Measurements from ENCODE around the gene PFN3.
"Not testable (repeated sequence)": the region's sequence is repeated elsewhere in the genome, so short reads cannot be mapped to it uniquely, and the experiment has no call there.

Gene PFN3

DNA sequence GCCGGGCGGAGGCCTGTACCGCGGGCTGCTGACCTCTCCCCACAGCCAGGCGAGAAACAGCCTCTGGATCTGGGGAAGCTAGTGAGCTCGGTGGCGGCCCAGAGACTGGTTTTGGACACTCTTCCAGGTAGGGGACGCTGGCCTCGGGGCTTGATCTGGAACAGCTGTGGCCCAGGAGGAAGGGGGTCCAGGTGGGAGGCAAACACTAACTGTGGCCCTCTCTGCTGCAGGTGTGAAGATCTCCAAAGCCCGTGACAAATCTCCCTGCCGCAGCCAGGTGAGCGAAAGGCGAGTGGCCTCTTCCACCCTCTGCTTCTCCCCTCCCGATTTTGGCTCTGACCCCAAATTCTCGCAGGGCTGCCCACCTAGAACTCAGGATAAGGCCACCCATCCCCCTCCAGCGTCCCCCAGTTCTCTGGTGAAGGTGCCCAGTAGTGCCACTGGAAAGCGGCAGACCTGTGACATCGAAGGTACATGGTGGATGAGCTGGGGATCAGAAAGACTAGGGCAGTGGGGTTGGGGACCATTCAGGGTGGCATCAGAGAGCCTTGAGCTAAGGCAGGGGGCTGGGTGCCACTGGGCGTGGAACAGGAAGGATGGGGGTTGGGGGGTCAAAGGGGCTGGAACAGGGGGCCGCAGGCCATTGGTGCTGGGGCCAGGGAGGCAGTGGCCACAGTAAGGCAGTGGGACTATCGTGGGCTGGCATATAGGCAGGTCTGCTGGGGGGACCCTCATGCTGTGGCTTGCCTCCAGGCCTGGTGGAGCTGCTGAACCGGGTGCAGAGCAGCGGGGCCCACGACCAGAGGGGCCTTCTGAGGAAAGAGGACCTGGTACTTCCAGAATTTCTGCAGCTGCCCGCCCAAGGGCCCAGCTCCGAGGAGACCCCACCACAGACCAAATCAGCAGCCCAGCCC lies 29.1 kb downstream of the PFN3 start:
- no peak for DNase-seq

DNA sequence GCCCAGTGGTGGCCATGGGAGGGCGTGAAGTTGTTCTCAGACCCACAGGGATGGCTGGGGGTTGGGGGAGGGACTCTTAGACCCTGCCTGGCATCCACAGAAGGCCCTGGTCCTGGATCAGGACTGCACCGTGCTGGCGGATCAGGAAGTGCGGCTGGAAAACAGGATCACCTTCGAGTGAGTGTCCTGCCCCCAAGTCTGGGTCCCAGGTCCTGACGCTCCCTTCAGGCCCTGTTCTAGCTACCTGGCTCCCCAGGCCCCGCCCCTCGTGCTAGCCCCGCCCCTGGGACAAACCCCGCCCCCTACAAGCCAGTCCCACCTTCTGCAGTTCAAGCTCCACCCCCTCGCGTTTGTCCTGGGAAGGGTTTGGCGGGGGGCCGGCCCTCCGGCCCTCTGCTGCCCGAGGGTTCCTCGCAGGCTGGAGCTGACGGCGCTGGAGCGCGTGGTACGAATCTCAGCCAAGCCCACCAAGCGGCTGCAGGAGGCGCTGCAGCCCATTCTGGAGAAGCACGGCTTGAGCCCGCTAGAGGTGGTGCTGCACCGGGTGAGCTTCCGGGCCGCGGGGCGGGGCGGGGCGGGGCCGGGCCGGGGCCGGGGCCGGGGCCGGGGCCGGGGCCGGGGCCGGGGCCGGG lies 29.9 kb downstream of the PFN3 start:
- DNase-seq, result peak; percentile 86

DNA sequence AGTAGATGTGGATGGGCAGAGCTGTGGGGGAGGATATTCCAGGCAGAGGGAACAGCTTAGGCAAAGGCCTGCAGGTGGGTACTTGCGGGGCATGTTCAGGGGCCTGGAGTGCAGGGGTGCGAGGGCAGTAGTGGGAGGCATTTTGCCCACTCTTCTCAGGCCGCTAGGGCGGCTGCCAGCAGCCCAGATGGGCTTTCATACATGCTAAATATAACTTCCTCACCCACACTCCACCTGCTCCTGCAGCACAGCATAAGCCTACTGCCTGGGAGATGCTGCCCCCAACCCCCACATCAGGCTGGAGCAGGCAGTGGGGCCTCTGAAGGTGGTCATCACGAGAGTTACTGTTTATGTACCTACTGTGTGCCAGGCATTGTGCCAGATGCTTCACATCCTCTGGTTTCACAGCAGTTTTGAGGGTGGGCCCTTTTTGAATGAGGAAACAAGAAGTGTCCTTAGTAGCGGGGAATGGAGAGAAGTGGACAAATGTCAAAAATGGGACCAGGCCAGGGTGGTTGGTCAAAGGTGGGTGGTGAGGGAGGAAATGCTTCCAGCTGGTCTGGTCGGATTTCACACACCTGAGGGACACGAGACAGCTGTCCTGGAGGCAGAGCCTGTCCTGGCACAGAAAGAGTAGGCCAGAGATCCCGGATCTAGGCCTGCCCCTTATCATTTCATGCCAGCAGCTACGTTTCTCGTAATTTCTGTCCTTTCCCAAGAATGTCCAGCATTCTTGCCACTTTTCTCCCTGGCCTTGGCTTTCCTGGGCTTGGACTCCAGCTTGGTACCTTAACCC lies 30.6 kb downstream of the PFN3 start:
- no peak for DNase-seq

DNA sequence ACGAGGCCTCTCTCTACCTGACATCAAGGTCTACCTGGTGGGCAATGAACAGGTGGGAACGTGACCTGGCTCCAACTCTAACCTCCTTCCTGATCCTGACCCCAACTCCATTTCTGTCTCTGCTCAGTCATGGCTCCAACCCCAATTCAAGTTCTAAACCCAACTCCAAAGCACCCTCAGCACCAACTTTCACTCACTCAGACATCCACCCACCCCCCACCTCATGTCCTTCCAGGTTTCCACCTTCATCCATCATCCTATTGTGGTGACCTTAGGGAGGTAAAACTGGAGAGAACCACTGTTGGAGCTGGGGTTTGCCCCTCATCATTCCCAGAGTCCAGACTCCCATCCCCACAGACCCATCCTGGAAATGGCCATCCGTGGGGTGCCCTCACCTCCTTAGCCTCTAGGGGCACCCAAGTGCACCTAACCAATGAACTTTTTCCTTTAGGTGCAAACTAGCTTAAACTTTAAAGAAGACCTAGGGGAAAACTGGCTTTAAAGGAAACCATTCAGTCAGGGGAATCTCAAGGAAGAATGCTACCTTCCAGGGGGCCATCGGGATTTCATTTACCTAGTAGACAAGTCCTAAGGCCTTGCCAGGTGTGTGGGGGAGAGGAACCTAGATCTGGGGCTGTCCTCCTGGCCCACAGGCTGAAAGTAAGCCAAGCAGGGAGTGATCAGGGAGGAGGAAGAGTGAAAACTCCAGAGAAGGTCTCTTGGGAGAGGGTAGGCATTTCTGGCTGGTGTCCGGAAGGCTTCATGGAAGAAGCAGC lies 31.4 kb downstream of the PFN3 start:
- DNase-seq, result peak; percentile 19

DNA sequence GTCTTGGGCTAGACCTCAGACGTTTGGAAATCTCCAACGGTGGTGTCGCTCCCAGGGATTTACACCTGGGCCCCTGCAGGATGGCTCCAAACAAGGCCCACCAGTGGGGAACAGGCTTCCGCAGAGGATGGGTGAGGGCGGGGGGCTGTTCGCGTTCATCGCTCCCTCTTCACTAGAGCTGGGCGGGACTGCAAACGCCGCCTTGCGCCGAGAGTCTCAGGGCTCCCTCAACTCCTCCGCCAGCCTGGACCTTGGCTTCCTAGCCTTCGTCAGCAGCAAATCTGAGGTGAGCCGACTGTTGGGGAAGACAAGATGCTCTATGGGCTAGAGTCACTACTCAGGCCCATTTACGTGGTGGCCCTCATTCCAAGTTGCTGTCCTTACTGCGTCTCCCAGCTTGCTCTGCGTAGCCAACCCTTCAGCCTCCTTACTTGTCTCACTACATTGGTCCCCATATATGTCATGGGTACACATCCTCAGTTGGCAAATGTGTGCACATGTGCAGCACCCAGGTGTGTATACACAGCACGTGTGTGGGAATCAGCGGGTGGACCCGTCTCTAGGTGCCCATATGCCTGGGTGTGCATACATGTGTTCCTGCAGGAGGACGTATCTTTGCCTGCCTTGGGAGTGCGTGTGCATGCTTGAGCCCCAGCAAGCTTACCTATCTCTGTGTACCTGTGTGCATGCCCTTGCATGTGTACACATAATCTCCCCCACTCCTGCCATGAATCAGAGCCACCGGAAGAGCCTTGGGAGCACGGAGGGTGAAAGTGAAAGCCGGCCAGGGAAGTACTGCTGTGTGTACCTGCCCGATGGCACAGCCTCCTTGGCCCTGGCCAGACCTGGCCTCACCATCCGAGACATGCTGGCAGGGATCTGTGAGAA lies 32.2 kb downstream of the PFN3 start:
- no peak for DNase-seq

DNA sequence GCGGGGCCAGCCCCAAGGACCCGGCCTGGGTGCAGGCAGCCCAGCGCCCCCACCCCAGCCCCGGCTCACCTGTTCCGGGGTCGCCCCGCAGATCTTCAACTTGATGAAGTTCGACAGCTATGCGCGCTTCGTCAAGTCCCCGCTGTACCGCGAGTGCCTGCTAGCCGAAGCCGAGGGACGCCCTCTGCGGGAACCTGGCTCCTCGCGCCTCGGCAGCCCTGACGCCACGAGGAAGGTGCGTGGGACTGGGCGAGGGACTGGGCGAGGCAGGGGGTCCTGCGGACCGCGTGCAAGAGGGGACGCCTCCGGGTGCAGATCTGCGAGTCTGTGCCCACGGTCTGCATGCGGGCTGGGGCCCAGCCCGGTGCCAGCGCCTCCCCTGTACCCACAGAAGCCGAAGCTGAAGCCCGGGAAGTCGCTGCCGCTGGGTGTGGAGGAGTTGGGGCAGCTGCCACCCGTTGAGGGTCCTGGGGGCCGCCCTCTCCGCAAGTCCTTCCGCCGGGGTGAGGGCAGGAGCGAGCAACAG lies 33.1 kb downstream of the PFN3 start:
- no peak for DNase-seq

DNA sequence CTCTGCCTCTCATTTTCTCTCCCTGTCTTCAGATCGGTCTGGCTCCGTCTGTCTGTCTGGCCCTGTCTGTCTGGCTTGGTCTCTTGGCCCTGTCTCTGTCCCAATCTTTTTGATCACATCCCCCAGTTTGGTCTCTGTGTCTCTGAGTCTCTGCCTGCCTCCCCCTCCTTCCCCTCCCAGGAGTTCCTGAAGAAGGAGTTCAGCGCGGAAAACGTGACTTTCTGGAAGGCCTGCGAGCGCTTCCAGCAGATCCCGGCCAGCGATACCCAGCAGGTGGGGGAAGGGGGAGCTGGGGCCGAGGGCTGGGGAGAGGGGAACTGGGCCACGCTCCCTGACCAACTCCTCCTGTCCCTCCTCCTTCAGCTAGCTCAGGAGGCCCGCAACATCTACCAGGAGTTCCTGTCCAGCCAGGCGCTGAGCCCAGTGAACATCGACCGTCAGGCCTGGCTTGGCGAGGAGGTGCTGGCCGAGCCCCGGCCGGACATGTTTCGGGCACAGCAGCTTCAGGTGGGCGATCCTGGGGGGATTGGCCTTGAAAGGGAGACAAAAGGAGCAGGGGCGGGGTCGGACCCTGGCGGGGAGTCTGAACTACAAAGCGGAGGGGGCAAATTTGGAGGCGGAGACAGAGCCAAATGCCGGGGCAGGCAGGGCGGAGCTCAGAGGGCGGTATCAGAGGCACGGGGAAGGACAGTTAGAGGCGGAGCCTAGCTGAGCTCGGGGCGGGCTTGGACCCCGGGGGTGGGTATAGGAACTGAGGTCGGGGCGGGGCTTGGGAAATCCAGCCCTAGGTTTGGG lies 33.7 kb downstream of the PFN3 start:
- peak; percentile 87 for DNase-seq

DNA sequence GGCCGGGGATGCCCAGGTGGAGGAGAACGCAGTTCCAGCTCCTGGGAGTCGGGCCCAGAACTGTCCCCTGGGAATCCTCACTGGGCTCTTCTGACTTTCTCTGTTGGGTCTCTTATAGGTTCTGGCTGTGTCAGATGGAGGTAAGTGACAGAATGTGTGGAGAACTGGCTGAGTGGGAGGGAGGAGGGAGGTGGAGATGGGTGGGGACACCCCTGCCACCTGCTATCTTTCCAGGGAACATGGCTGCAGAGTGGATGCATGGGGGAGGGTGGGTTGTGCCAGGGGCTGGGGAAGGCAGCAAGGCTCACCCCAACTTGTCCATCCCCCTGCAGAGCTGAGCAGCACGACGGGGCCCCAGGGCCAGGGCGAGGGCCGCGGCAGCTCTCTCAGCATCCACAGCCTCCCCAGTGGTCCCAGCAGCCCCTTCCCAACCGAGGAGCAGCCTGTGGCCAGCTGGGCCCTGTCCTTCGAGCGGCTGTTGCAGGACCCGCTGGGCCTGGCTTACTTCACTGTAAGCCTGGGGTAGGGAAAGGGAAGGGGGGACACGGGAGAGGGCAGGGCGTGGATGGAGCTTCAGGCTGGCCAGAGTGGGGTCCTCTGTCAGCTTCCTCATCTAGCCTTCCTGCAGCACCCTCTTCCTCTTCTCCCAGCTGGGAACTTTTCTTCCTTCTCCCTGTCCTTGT lies 34.5 kb downstream of the PFN3 start:
- no peak for DNase-seq

DNA sequence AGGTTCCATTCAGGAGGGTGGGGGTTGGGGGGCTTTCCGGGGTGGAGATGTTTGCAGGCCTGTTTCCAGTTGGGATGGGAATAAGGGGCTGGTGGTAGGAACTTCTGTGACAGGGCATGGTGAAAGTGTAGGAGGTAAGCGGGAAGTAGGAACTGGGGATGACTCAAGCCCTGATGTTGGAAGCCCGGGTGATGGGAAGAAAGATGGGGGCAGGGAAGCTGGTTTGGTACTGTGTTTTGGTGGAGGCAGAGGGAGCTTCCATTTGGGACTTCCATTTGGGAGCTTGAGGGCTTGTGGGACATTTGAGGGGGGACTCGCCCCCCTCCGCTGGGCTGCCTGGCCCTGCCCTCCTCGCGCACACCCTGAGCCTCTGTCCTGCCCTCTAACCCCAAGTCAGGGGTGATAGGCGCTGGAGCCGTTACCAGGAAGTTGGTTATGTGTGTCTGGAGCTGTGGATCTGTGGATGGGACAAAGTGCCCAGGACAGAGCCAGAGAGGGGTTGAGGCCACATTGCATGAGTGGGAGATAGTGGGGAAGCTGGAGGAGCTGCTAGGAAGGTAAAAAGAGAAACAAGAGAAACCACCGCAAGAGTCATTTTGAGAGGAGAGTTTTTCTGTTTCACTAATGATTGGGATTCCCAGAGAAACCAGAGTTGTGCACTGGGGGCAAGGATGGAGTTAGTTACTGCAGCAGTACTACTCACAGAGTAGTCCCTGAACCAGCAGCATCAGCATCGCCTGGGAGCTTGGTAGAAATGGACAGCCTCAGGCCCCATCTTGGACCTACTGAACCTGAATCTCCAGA lies 36.1 kb downstream of the PFN3 start:
- peak; percentile 29 for DNase-seq

DNA sequence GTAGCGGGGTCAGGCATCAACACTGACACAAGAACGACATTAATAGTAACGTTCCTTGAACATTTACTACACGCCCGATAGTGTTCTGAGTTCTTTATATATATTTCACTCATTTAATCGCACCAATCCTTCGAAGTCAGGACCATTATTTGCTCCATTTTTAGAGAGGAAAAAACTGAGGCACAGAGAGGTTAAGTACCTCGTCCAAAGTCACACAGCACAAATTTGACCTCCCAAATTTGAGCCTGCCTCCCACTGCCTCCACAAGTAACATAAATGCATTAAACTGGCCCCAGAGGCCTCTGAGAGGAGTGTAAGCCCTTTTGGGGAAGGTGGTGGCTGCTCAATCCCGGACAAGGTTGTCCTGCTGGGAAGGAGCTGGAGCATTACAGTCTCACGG lies 36.9 kb downstream of the PFN3 start:
- no peak for DNase-seq

DNA sequence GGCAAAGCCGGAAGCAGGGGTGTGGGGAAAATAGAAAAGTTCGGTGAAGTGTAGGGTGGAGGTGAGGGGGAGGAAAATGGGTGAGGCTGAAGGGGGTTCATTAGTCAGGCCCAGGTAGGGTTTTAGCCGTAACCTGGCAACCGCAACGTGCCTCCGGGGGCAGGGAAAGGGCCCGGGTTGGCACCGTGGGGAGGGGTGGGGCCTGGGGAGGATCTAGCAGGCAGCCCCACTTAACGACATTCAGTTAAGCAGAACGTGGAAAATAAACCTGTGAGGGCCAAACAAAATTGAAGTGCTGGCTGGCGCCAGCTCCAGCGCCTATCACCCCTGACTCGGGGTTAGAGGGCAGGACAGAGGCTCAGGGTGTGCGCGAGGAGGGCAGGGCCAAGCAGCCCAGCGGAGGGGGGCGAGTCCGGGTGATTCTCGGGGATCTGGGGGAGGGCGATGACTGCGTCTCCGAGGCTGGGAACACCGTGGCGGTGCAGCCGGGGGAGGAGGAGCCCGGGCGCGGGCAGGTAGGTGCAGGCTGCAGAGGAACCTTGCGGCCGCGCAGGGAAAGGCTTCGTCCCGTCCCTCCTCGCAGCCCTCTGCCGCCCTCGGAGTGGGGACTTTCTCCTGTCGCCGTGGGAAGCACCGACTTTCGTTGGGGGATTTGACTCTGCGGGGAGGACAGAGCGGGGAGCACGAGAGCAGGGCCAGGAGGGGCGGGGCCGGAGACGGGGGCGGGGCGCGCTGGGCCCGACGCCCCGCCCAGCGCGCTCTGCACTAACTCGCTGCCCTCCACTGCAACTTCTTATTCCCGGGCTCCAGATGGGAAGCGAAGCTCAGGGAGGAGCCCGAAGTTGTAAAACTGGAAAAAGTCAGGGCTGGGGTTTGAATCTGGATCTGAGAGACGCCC lies 37.6 kb downstream of the PFN3 start:
- DNase-seq, result peak; percentile 45

DNA sequence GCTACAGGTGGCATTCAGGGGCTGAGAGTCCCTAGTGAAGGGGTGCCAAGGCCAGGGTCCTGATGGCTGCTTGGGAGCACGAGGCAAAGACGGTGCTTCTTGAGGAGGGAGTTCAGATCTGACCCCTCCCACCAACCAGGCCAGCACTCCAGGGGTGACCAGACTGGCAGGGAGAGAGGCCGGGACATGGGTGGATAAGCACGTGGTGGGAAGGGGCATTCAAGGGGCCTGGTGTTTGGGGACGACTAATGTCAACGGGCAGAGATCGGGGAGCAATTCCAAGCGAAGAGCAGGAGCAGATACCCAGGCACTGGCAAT lies 38.2 kb downstream of the PFN3 start:
- DNase-seq, result no peak

DNA sequence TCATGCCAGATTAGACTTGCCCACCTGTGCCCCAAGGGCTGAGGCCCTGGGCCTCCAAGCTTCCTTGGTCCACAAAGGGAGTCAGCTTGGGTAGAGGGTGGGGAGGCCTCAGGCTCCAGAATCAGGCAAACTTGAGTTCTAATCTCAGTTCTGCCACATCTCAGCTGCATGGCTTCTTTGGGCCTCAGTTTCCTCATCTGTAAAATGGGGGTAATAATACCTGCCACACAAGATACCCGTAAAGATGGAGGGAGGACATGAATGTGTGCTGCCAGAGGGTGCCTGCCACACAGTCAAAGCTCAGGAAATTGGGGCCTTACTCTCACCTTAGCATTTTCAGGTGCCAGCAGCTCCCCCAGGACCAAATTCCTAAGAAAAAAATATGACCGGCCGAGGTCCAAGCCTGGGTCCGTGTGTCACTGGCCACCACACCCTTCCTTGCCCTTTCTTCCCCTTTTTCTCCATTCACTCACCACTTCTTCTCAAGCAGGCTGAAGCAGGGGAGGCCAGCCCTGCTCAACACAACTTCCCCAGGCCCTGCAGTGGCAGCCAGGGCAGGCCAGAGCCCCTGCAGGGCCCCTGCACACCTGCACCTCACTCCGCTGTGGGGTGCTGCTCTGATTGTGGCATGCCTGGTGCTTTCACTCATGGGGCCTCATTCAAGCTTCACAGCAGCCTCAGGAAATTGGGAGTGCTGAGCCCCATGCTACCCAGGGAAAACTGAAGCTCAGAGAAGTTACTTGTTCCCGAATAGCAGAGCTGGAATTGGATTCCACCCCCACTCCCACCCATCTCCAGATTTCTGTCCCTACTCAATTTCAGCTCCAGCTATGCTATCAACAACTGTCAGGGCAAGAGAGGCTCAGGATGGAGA lies 38.8 kb downstream of the PFN3 start:
- no peak for DNase-seq

DNA sequence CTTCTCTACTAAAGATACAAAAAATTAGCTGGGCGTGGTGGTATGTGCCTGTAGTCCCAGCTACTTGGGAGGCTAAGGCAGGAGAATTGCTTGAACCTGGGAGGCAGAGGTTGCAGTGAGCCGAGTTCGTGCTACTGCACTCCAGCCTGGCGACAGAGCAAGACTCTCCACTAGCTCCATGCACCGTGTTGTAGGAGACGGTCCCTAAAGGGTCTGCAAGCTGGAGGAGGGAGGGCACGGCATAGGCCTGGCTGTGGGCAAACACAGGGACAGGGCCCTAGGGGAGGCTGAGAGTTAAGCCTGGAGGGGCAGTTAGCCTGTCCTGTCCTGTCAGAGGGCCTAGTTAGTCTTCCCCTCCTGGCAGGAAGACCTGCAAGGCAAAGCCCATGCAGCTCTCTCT lies 39.7 kb downstream of the PFN3 start:
- not testable (repeated sequence) for DNase-seq

DNA sequence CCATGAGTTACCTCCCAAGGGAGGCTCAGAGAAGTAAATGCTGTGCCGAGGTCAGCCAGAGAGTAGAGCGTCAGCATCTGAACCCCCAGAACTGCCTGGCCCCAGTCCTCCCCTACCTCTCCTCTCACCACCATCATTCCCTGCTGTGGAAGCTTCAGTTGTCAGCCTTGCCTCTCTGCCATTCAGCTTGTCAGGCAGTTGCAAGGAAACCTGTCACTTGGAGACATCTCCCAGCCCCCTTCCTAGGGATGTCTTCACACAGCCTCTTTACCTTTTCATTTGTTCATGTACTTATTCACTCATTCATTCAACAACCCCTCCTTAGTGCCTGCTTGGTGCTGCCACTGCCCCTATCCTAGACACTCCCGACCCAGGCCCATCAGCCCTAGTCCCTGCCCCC lies 40.6 kb downstream of the PFN3 start:
- DNase-seq, result no peak

DNA sequence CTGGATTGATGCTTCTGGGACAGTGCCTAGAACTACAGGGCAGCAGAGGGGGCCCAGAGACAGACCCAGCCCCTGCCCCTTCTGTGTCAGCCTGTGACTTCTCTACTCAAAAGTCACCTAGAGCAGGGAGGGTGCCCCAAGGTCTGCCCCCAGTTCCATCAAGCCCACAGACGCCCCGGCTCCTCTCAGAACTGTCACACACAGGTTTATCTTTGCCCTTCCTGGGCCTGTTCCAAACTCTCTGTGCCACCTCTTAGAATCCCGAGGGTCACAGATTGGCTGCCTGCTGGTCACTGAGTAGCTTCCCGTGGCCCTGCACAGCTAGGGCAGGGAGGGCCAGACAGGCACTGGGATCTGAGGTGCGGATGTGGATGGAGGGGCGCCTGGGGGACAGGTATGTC lies 41.0 kb downstream of the PFN3 start:
- no peak for DNase-seq

DNA sequence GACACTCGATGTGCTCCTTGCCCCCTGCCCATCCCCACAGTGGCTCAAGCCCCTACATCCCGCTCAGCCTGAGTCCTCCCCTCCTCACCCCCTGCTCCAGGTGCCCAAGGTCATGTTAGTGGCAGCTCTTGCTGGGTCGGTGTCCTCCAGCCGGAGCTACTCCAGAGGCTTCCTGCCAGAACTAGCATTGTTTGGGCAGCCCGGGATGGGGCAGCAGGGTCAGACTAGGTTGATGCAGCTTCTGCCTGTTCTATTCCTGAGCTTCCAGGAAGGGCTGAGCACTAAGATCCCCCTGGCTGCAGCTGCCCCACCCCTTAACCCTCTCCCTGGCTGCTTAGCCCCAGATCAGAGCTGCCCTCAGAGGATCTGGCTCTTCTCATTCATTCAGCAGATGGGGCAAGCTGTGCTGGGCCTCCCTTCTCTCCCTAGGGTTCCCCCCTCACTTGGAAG lies 42.1 kb downstream of the PFN3 start:
- no peak for DNase-seq
